ENCODE measurements around the gene AXL.
A peak's percentile ranks its signal among the peaks of the same experiment; 100 is the strongest.

Gene AXL

DNA sequence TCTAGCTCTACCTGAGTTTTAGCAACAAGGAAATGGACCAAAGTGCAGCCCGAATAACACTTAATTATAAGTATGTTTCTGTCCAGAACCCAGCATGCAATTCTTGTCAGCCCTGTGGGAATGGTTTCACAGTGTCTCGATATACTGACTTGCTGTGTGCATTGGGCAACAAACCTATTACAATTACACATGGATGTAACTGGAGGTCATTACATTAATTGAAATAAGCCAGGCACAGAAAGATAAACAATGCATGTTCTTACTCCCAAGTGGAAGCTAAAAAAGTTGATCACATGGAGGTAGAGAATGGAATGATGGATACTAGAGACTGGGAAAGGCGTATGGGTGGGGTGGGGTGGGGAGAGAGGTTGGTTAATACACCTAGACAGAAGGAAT, 31.1 kb upstream of the AXL start:
- DNase-seq (ENCODE audit: low read depth in 2 of 2), result no peak
- H3K4me3 ChIP-seq (replicated peaks in 1 of 2; ENCODE audit: low read depth in 2 of 2, low read length in 2 of 2), result no peak overlapping the region
- TF ChIP-seq, protein P1, sequence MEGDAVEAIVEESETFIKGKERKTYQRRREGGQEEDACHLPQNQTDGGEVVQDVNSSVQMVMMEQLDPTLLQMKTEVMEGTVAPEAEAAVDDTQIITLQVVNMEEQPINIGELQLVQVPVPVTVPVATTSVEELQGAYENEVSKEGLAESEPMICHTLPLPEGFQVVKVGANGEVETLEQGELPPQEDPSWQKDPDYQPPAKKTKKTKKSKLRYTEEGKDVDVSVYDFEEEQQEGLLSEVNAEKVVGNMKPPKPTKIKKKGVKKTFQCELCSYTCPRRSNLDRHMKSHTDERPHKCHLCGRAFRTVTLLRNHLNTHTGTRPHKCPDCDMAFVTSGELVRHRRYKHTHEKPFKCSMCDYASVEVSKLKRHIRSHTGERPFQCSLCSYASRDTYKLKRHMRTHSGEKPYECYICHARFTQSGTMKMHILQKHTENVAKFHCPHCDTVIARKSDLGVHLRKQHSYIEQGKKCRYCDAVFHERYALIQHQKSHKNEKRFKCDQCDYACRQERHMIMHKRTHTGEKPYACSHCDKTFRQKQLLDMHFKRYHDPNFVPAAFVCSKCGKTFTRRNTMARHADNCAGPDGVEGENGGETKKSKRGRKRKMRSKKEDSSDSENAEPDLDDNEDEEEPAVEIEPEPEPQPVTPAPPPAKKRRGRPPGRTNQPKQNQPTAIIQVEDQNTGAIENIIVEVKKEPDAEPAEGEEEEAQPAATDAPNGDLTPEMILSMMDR (IDR thresholded peaks at IDR 0.05; ENCODE audit: low read depth, low read length), result no peak

DNA sequence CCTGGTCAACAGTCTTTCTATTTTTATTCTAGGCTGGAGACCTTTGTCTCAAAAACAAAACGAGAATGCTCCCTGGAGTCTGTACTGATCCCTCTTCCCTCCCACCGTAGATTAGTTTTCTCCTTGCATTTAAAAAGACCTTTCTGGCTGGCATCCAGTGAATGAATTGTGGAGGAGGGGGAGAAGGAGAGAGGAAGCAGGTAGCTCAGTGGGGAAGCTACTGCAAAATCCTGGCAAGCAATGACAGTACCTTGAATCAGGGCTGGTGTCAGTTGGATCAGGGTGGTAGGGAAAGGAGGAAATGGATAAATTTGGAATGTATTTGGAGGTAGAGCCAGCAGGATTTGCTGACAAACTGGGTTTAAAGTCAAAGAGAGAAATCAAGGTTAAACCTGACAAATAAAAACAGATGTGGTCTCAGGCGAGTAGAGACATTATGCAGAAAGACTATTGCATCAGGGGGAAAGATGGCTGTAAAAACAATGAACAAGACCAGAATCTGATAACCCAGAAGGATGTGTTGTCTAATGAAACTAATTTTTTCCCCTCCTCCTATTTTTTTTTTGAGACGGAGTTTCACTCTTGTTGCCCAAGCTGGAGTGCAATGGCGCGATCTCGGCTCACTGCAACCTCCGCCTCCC, 29.5 kb upstream of the AXL start:
- DNase-seq (ENCODE audit: low read depth in 2 of 2), result no peak
- TF ChIP-seq, protein P1 (IDR thresholded peaks at IDR 0.05; ENCODE audit: low read depth, low read length), result no peak
- no peak overlapping the region for H3K4me3 ChIP-seq (replicated peaks in 1 of 2; ENCODE audit: low read depth in 2 of 2, low read length in 2 of 2)

DNA sequence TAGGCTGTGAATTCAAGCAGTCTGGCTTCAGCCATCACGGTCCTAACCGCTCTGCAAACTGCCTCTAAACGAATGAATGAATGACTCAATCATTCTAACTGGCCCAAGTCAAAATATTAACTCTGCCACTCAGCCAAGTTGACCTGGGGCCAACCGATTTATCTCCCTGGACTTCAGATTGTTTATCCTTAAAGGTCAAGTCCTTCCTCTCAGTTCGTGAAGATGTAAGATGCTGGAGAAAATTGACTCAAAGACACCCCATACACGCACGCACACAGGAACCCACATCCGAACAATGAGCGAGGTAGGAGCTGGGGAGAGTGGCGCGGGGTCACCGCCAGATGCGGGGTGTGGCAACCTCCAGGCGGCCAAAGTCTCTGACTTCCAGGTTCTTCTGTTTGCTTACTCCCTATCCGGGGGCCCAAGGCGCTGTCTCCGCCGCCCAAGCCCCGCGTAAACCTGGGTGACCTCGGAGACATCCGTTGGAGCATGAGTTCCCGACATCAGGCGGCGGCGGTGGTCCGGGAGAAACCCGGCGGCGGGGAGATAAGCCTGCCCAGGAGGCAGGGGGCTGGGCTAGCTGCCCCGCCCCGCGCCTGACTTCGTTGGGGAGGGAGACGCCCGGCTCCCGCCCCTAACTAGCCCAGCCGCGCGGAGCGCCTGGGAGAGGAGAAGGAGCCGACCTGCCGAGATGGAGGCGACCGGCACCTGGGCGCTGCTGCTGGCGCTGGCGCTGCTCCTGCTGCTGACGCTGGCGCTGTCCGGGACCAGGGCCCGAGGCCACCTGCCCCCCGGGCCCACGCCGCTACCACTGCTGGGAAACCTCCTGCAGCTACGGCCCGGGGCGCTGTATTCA, 26.2 kb upstream of the AXL start, which contains the start of gene CYP2S1:
CYP2S1 (plus strand) TSS at position 646 of the 856 bp plus-strand sequence; CDS start at position 692, 46 bp downstream.
- no peak for DNase-seq (ENCODE audit: low read depth in 2 of 2)
- peak within 1 kb of the TSS; percentile 22 to 33 for H3K4me3 ChIP-seq (replicated peaks in 1 of 2; ENCODE audit: low read depth in 2 of 2, low read length in 2 of 2)
- TF ChIP-seq, protein P1 (IDR thresholded peaks at IDR 0.05; ENCODE audit: low read depth, low read length), result no peak

DNA sequence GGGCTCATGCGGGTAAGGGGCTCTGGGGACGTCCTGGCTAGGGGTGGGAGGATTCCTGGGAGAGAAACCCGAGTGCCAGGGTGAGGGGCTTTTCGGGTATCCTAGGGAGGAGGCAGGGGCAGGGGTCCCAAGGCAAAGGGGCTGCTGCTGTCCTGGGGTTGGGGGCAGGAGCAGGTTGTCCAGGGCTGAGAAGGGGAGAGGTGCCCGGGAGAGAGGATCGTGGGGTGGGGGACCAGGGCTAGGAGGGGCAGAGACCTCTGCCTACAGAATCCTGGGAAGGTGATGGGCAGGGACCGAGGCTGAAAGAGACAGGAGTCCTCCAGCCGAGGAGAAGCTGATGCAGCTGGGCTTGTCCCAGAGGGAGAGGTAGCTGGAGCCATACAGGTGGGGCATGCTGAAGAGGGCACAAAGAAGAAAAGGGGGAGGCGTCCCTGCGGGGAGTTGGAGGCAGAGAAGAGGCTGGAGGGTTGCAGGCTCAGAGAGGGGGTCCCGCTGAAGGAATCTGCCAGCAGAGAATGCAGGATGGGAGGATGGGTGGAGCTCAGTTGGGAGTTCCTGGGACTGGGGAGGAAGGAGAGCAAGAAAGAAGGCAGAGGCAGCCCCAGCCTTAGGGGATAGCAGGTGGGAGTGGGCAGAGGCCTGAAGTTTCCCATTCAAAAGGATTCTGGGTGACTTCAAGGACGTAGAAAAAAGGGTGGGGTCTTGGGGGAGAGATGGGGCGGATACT, 25.4 kb upstream of the AXL start:
- TF ChIP-seq, protein P1 (IDR thresholded peaks at IDR 0.05; ENCODE audit: low read depth, low read length), result no peak
- no peak for DNase-seq (ENCODE audit: low read depth in 2 of 2)
- peak overlapping the region; percentile 22 to 33 for H3K4me3 ChIP-seq (replicated peaks in 1 of 2; ENCODE audit: low read depth in 2 of 2, low read length in 2 of 2)

DNA sequence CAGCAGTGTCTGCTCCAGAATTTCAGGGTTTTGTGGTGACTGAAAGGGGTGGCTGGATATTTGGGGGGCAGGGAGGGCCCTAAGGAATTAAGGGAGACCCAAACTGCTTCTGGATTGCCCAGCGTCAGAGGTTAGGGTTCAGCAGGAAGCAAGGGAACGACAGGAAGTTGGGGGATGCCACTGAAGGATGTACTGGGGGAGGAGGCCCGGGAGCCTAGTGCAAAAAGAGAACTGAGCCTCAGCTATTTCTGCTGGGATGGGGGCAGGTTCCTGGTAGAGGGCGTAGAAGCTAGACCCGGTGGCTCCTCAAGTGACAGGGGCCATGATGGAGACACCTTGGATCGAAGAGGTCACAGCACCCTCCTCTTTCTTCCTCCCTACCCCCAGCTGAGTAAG, 24.9 kb upstream of the AXL start:
- no peak for DNase-seq (ENCODE audit: low read depth in 2 of 2)
- TF ChIP-seq, protein P1 (IDR thresholded peaks at IDR 0.05; ENCODE audit: low read depth, low read length), result no peak
- no peak overlapping the region for H3K4me3 ChIP-seq (replicated peaks in 1 of 2; ENCODE audit: low read depth in 2 of 2, low read length in 2 of 2)

DNA sequence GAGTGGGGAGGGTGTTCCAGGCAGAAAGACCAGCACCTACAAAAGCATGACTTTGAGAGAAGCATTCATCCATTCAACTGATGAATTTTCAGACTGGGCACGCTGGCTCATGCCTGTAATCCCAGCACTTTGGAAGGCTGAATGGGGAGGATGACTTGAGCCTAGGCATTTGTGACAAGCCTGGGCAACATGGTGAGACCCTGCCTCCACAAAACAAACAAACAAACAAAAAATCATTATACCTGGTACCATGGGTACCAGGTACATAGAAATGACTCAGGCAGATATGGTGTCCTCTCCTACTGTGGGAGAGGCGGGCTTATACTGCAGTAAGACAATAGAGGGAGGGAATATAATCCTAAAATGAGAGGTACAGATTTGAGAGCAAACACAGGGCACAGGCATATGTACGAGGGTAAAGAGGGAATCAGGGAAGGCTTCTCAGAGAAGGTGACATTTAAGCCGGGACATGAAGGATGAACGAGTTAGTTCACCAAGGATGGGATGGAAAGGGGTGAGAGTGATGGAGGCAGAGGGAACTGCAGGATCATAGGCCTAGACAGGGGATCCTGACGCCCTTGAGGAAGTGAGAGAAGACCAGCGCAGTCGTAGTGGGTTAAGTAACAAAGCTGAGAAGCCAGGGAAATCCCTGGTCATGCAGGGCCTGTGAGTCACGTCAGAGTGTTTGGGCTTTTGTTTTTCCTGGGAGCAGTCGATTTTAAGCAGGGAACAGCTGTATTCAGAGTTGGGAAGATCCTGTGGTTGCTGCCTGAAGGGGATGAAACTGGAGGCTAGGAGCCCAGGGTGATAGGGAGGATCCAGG, 23.1 kb upstream of the AXL start:
- TF ChIP-seq, protein P1 (IDR thresholded peaks at IDR 0.05; ENCODE audit: low read depth, low read length), result no peak
- no peak overlapping the region for H3K4me3 ChIP-seq (replicated peaks in 1 of 2; ENCODE audit: low read depth in 2 of 2, low read length in 2 of 2)
- DNase-seq (ENCODE audit: low read depth in 2 of 2), result peak in 1 of 2 donors; percentile 61

All from cardiac fibroblast (primary cell).